Spleen (tissue), 7 donors: Measurements from ENCODE around the gene OR51G1.

Experiments
- POLR2A ChIP-seq, 3 donors: fragments of 450-650 bp; IDR thresholded peaks; one replicate each; pipeline ENCODE4 v1.5.1; 2017; ENCODE audit warnings: antibody characterized with exemption in 3 of 3, mild to moderate bottlenecking in 1 of 3
- POLR2AphosphoS5 ChIP-seq, 3 donors: sonication (generic); formaldehyde crosslinking; IDR thresholded peaks; one replicate each; pipeline ENCODE4 v1.5.1; 2017; ENCODE audit warnings: antibody characterized with exemption in 3 of 3
- TF ChIP-seq, protein P1 (sequence below), 11 experiments: fragments of 200-600 bp in 7 of 11; fragments of 450-650 bp in 4 of 11; sonication (generic) in 4 of 11; IDR thresholded peaks in 8 of 11; conservative IDR thresholded peaks in 3 of 11; 1 replicate in 7 of 11; 2 replicates in 4 of 11; pipeline versions ENCODE4 v1.4.0 to v1.8.0; 2016 to 2021; ENCODE audit warnings: antibody characterized with exemption in 11 of 11, inconsistent platforms in 4 of 11, mild to moderate bottlenecking in 1 of 11
- donor health status: DM: no; HTN: no; CAD: no; lungs with moderate emphysema.
- donor health status: DM: no; HTN: no; CAD: no.
- donor health status: DM: no; HTN: no; CAD: no.

DNA sequence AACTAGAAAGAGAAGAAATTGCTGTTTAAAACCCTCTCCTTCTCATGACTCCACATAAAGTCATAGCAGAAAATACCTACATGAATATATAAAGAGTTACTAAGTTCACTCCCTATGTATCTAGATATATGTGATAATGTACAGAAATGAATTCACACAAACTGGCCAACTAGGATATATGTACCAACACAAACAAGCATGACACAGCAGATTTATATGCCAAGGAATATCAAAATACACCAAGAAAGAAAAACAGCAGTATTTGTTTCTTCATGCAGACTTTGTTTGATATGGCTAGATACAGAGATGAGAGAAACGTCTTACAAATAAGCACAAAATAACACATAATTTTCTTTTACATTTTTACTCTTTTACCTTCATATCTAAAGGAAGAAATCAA, 1.8 kb downstream of the OR51G1 start:
- TF ChIP-seq, protein P1, sequence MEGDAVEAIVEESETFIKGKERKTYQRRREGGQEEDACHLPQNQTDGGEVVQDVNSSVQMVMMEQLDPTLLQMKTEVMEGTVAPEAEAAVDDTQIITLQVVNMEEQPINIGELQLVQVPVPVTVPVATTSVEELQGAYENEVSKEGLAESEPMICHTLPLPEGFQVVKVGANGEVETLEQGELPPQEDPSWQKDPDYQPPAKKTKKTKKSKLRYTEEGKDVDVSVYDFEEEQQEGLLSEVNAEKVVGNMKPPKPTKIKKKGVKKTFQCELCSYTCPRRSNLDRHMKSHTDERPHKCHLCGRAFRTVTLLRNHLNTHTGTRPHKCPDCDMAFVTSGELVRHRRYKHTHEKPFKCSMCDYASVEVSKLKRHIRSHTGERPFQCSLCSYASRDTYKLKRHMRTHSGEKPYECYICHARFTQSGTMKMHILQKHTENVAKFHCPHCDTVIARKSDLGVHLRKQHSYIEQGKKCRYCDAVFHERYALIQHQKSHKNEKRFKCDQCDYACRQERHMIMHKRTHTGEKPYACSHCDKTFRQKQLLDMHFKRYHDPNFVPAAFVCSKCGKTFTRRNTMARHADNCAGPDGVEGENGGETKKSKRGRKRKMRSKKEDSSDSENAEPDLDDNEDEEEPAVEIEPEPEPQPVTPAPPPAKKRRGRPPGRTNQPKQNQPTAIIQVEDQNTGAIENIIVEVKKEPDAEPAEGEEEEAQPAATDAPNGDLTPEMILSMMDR (IDR thresholded peaks at IDR 0.05 in 8 of 11, conservative IDR thresholded peaks at IDR 0.05 in 3 of 11) = no peak
- TF ChIP-seq POLR2AphosphoS5 (IDR thresholded peaks at IDR 0.05) = no peak
- no peak for TF ChIP-seq POLR2A (IDR thresholded peaks at IDR 0.05)
